Neutrophil (primary cell): ENCODE data around the gene IP6K3.

Experiments used
- H3K27ac ChIP-seq: fragments of 200-600 bp; sonication (generic); 2 replicates; pipeline ENCODE4 v1.5.1; 2016; ENCODE audit warnings: mild to moderate bottlenecking, moderate library complexity
- H3K27me3 ChIP-seq: fragments of 200-600 bp; sonication (generic); 2 replicates; pipeline ENCODE4 v1.6.0; 2016; ENCODE audit warnings: mild to moderate bottlenecking
- H3K36me3 ChIP-seq: fragments of 200-600 bp; sonication (generic); 2 replicates; pipeline ENCODE4 v1.5.1; 2017
- H3K4me1 ChIP-seq, 2 experiments: fragments of 200-600 bp in 1 of 2; sonication (generic) in 1 of 2; 1 replicate in 1 of 2; 2 replicates in 1 of 2; pipeline versions ENCODE4 v1.5.1 to v1.6.1; 2013 to 2016; ENCODE audit warnings: low read depth in 1 of 2, low read length in 1 of 2, mild to moderate bottlenecking in 1 of 2, moderate library complexity in 1 of 2; ENCODE audit not compliant: control insufficient read depth in 1 of 2, insufficient read depth in 1 of 2
- H3K4me3 ChIP-seq, 2 experiments: fragments of 200-600 bp in 1 of 2; sonication (generic) in 1 of 2; 1 replicate in 1 of 2; 2 replicates in 1 of 2; pipeline ENCODE4 v1.5.1; 2013 to 2016; ENCODE audit warnings: low read depth in 1 of 2, low read length in 1 of 2, mild to moderate bottlenecking in 1 of 2, moderate library complexity in 1 of 2
- H3K9me3 ChIP-seq: fragments of 200-600 bp; sonication (generic); 2 replicates; pipeline ENCODE4 v1.5.1; 2016
- CTCF ChIP-seq: fragments of 200-600 bp; sonication (generic); IDR thresholded peaks from 2 replicates; pipeline ENCODE4 v1.5.1; 2016; ENCODE audit warnings: antibody characterized with exemption

The IP6K3 gene

GRCh38 chr6:33742092-33742491 is 4.6 kb downstream of the IP6K3 start:
- peaks cover 39 to 40% of the 10 kb centered on the region in 2 experiments for H3K4me1 ChIP-seq
- H3K4me3 ChIP-seq, result no peak overlapping the region
- no peaks in the 10 kb centered on the region for H3K36me3 ChIP-seq
- no peaks in the 10 kb centered on the region for H3K9me3 ChIP-seq
- no peaks in the 10 kb centered on the region for H3K27me3 ChIP-seq
- H3K27ac ChIP-seq, result no peak overlapping the region
- TF ChIP-seq CTCF, result no peak

- Histone ChIP-seq H3K9me3 (no peaks in the 10 kb centered on the region), H3K4me3 (no peak overlapping the region), H3K4me1 (peaks cover 39 to 40% of the 10 kb centered on the region in 2 experiments), H3K36me3 (no peaks in the 10 kb centered on the region), H3K27me3 (no peaks in the 10 kb centered on the region), H3K27ac (no peak overlapping the region)
- TF ChIP-seq CTCF, result no peak
These were observed 5.9 kb downstream of the IP6K3 start for GRCh38 chr6:33740794-33741193.

GRCh38 chr6:33740204-33740608 is 6.5 kb downstream of the IP6K3 start:
- no peaks in the 10 kb centered on the region for H3K27me3 ChIP-seq
- H3K9me3 ChIP-seq, result no peaks in the 10 kb centered on the region
- H3K27ac ChIP-seq, result peak overlapping the region; percentile 81
- no peaks in the 10 kb centered on the region for H3K36me3 ChIP-seq
- no peak for TF ChIP-seq CTCF
- peaks cover 39 to 40% of the 10 kb centered on the region in 2 experiments for H3K4me1 ChIP-seq
- peak overlapping the region; percentile 19 to 21 for H3K4me3 ChIP-seq

GRCh38 chr6:33739571-33739970 is 7.1 kb downstream of the IP6K3 start:
- H3K9me3 ChIP-seq, result no peaks in the 10 kb centered on the region
- H3K4me1 ChIP-seq, result peaks cover 35 to 37% of the 10 kb centered on the region in 2 experiments
- no peaks in the 10 kb centered on the region for H3K27me3 ChIP-seq
- peak overlapping the region; percentile 81 for H3K27ac ChIP-seq
- no peak for TF ChIP-seq CTCF
- H3K36me3 ChIP-seq, result no peaks in the 10 kb centered on the region
- H3K4me3 ChIP-seq, result peak overlapping the region in 1 of 2 experiments; percentile 19

GRCh38 chr6:33738879-33739278 is 7.8 kb downstream of the IP6K3 start:
- no peaks in the 10 kb centered on the region for H3K27me3 ChIP-seq
- TF ChIP-seq CTCF, result no peak
- no peaks in the 10 kb centered on the region for H3K9me3 ChIP-seq
- H3K4me3 ChIP-seq, result no peak overlapping the region
- H3K27ac ChIP-seq, result peak overlapping the region; percentile 81
- peaks cover 28 to 30% of the 10 kb centered on the region in 2 experiments for H3K4me1 ChIP-seq
- no peaks in the 10 kb centered on the region for H3K36me3 ChIP-seq

GRCh38 chr6:33738153-33738552 is 8.6 kb downstream of the IP6K3 start:
- no peaks in the 10 kb centered on the region for H3K36me3 ChIP-seq
- peaks cover 26 to 29% of the 10 kb centered on the region in 2 experiments for H3K4me1 ChIP-seq
- no peak overlapping the region for H3K27ac ChIP-seq
- TF ChIP-seq CTCF, result no peak
- H3K9me3 ChIP-seq, result no peaks in the 10 kb centered on the region
- no peaks in the 10 kb centered on the region for H3K27me3 ChIP-seq
- no peak overlapping the region for H3K4me3 ChIP-seq
